ENCODE data around the gene PTPRM. TPM values are rescaled to one million over a fixed set of nuclear protein-coding genes. Genes with fewer than 3 reads are reported as not detected.

Gene PTPRM
- polyA plus RNA-seq, 1 donor from 2014 or later: 126 TPM

GRCh38 chr18:7847357-7848053, 280.4 kb downstream of the PTPRM start:
- Histone ChIP-seq H3K79me2 (replicated peaks; ENCODE audit: insufficient read depth, low read length) (no peaks in the 10 kb centered on the region), H3K27ac (ENCODE audit: low read length) (no peak overlapping the region), H3K27me3 (ENCODE audit: insufficient read depth, low read depth, low read length) (no peaks in the 10 kb centered on the region), H3K36me3 (ENCODE audit: insufficient read depth, low read length) (peaks cover 7% of the 10 kb centered on the region), H4K20me1 (ENCODE audit: insufficient read depth) (no peaks in the 10 kb centered on the region), H3K9ac (ENCODE audit: low read length) (no peak overlapping the region), H3F3A (ENCODE audit: insufficient read depth, low read length, poor library complexity, severe bottlenecking) (no peaks in the 10 kb centered on the region), H3K4me2 (ENCODE audit: low read length) (no peak overlapping the region), H3K4me3 (ENCODE audit: low read length) (no peak overlapping the region), H2AFZ (ENCODE audit: low read depth, low read length) (no peak overlapping the region), H3K9me3 (ENCODE audit: low read length) (peaks cover 16% of the 10 kb centered on the region), H3K9me2 (ENCODE audit: insufficient read depth, low read length) (no peaks in the 10 kb centered on the region)
- TF ChIP-seq RAD21 (conservative IDR thresholded peaks at IDR 0.05): no peak
- TF ChIP-seq POLR2AphosphoS5 (IDR thresholded peaks at IDR 0.05): no peak
- TF ChIP-seq TAF1 (IDR thresholded peaks at IDR 0.05; ENCODE audit: low read depth): no peak
- TF ChIP-seq MXI1 (conservative IDR thresholded peaks at IDR 0.05; ENCODE audit: poor library complexity, severe bottlenecking): no peak
- no peak for TF ChIP-seq CTCF (IDR thresholded peaks at IDR 0.05; ENCODE audit: poor library complexity, severe bottlenecking)
- TF ChIP-seq EZH2 (IDR thresholded peaks at IDR 0.05; ENCODE audit: borderline replicate concordance, insufficient read depth, low read length, poor library complexity, severe bottlenecking): no peak
- TF ChIP-seq, protein P1, sequence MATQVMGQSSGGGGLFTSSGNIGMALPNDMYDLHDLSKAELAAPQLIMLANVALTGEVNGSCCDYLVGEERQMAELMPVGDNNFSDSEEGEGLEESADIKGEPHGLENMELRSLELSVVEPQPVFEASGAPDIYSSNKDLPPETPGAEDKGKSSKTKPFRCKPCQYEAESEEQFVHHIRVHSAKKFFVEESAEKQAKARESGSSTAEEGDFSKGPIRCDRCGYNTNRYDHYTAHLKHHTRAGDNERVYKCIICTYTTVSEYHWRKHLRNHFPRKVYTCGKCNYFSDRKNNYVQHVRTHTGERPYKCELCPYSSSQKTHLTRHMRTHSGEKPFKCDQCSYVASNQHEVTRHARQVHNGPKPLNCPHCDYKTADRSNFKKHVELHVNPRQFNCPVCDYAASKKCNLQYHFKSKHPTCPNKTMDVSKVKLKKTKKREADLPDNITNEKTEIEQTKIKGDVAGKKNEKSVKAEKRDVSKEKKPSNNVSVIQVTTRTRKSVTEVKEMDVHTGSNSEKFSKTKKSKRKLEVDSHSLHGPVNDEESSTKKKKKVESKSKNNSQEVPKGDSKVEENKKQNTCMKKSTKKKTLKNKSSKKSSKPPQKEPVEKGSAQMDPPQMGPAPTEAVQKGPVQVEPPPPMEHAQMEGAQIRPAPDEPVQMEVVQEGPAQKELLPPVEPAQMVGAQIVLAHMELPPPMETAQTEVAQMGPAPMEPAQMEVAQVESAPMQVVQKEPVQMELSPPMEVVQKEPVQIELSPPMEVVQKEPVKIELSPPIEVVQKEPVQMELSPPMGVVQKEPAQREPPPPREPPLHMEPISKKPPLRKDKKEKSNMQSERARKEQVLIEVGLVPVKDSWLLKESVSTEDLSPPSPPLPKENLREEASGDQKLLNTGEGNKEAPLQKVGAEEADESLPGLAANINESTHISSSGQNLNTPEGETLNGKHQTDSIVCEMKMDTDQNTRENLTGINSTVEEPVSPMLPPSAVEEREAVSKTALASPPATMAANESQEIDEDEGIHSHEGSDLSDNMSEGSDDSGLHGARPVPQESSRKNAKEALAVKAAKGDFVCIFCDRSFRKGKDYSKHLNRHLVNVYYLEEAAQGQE (IDR thresholded peaks at IDR 0.05; ENCODE audit: borderline replicate concordance): no peak
- TF ChIP-seq SMC3 (conservative IDR thresholded peaks at IDR 0.05; ENCODE audit: poor library complexity): no peak
- no peak for TF ChIP-seq EP300 (conservative IDR thresholded peaks at IDR 0.05; ENCODE audit: poor library complexity, severe bottlenecking)

DNA sequence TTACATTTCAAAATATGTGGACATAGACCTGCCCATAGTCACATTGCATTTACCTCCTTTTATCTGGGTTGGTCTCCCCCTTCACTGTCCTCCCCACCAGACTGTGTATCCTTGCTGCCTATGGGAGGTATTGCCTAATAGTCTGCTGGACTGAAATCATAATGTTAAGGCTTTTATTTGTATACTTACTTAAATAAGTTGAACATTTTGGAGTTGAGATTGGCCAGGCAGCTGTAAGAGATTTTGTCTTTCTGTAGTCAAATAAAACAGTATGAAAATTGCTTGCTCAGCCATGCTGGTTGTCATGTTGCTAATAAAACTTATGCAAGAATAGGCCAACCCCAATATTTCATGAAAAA, 280.9 kb downstream of the PTPRM start:
- Histone ChIP-seq H3K9ac (ENCODE audit: low read length) (no peak overlapping the region), H3K79me2 (replicated peaks; ENCODE audit: insufficient read depth, low read length) (no peaks in the 10 kb centered on the region), H3K27ac (ENCODE audit: low read length) (no peak overlapping the region), H3K9me2 (ENCODE audit: insufficient read depth, low read length) (no peaks in the 10 kb centered on the region), H3K4me3 (ENCODE audit: low read length) (no peak overlapping the region), H3K27me3 (ENCODE audit: insufficient read depth, low read depth, low read length) (no peaks in the 10 kb centered on the region), H3K36me3 (ENCODE audit: insufficient read depth, low read length) (peaks cover 7% of the 10 kb centered on the region), H4K20me1 (ENCODE audit: insufficient read depth) (no peaks in the 10 kb centered on the region), H3K4me2 (ENCODE audit: low read length) (no peak overlapping the region), H3K9me3 (ENCODE audit: low read length) (peaks cover 16% of the 10 kb centered on the region), H2AFZ (ENCODE audit: low read depth, low read length) (no peak overlapping the region), H3F3A (ENCODE audit: insufficient read depth, low read length, poor library complexity, severe bottlenecking) (no peaks in the 10 kb centered on the region)
- TF ChIP-seq RAD21 (conservative IDR thresholded peaks at IDR 0.05): no peak
